ENCODE data around the gene CEP112.

DNA sequence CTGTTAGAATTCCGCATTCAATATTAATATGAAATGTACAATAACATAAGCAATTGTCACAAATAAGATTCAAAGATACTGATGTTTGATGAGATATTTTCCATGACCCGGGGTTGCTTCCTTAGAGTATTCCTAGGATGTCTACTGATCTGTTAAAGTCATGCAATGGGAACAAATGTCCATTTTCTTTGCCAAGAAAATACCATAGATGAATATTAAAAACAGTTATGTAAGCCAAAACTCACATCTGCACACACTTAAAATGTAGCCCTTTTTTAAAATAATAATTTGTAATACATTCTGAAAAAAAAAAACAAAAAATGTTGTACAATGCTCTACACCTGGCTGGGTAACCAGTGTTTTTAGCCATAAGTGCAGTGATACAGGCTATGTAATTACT, 371.1 kb downstream of the CEP112 start:
- no peak for TF ChIP-seq TAF1 (IDR thresholded peaks at IDR 0.05; ENCODE audit: low read depth, low read length)
- TF ChIP-seq SPI1 (IDR thresholded peaks at IDR 0.05; ENCODE audit: low read depth, low read length) = no peak
- TF ChIP-seq POLR2A (IDR thresholded peaks at IDR 0.05; ENCODE audit: low read depth, low read length) = no peak
- TF ChIP-seq POLR2AphosphoS5 (IDR thresholded peaks at IDR 0.05; ENCODE audit: low read depth, low read length) = no peak

Data from GM12891 (cell line).